HG03432 (cell line): ENCODE measurements around the gene AP3M1.
"Not testable (repeated sequence)": the region's sequence is repeated elsewhere in the genome, so short reads cannot be mapped to it uniquely, and the experiment has no call there.

Experiments used
- ATAC-seq: cut with Tn5 transposase; IDR thresholded peaks from one replicate; pipeline ENCODE4 v1.9.1; 2021; ENCODE audit warnings: mild to moderate bottlenecking, moderate library complexity; ENCODE audit not compliant: unreplicated experiment

Gene AP3M1, protein sequence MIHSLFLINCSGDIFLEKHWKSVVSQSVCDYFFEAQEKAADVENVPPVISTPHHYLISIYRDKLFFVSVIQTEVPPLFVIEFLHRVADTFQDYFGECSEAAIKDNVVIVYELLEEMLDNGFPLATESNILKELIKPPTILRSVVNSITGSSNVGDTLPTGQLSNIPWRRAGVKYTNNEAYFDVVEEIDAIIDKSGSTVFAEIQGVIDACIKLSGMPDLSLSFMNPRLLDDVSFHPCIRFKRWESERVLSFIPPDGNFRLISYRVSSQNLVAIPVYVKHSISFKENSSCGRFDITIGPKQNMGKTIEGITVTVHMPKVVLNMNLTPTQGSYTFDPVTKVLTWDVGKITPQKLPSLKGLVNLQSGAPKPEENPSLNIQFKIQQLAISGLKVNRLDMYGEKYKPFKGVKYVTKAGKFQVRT

DNA sequence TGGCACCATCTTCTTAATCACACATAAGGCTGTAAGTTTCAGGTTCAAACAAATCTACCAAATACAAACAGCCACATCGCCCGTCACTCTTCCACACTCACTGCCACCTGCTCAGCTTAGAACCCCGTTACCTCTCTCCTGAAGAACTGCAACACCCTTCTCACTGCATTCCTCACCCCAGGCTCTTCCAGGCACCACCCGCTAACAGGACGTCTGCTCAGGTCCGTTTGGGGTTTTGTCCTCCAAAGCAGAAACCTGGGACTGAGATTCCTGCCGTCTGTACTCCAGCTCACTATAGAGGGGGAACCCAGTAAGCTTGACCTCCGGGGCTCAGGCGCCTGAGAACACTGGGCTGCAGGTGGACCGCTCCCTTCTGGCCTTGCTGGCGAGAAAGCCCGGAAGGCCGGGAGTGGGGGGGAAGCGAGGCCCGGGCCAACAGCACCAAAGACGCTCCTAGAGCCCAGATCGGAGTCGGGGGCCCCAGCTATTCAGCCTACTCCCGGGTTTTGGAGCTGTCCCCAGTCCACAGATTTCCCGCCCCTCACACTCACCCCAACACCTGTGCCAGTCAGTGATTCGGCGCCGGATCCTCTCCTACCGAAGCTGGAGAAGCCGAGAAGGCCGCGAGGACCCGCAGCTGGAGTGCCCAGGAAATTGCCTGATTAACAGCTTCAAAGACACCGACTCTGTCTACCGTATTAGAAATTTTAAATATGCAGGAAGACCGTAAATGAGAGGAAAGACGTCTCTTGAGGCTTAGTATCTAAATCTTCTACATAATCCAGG is at the start of gene AP3M1:
AP3M1 (minus strand) TSS at position 625 of the 786 bp plus-strand sequence. CDS start 12,449 bp downstream, outside the sequence.
- peak; percentile 51 for ATAC-seq

DNA sequence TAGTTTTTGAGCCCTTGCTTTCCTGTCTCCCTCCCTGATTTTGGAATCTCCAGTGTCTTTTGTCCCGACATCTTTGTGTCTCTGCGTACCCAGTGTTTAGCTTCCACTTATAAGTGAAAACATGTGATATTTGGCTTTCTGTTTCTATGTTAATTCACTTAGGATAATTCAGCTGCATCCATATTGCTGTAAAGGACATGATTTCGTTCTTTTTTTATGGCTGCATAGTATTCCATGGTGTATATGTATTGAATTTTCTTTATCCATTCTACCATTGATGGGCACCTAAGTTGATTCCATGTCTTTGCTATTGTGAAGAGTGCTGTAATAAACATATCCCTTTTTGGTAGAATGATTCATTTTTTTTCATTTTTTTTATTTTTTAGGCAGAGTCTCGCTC is 48.7 kb upstream of the AP3M1 start:
- ATAC-seq: no peak

DNA sequence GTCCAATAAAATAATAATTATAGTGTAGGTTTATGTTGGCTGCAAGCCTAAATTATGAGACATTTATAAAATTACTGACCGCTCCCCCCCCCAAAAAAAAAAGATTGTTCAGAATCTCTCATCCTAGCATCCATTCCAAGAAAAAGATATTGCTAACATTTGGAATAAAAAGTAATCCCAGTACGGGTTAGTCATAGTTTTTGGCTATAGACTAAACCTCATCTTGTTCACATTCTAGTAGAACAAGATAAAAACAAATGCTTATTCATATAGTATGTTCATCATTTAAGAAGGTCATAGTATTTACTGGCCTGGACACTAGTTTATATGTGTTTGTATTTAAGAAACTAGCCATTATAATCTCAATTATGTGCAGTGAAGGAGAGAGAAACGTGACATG is 44.4 kb upstream of the AP3M1 start:
- ATAC-seq: no peak

DNA sequence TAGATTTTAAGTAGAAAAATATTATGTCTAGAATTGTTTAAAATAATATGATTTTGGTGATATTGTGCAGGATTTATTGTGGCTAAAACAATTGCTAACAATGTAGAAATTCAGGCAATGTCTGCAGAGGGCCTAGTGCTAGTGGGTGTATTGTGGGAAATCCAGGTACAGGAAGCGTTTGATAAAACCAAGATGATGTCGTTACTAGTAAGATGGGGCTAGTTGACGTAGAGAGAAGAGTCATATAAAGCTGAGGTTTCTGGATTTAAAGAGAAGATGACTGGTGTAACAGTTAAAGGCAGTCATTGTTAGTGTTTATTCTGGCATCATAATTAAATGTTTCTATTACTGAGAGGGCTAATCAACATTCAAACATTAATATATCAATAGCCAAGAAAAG is 43.9 kb upstream of the AP3M1 start:
- ATAC-seq: no peak

DNA sequence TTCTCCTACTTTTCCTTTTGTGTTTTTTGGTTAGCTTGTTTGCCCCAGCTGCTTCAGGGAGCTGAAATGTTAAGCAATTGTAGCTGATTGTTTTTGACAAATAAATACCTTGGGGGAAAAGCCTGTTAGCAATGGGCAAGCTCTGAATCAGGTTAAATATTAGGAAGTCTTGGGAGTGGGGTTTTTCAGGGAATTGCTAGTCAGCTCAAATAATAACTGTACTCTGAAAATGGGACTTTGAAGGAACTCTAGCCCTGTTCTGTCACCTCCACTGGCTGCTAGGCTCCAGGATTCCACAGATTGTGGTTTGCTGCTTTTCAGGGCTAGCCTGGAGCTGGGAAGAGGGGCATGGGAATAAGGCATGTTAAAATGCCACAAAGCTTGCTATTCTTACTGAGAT is 39.9 kb upstream of the AP3M1 start:
- ATAC-seq: no peak

DNA sequence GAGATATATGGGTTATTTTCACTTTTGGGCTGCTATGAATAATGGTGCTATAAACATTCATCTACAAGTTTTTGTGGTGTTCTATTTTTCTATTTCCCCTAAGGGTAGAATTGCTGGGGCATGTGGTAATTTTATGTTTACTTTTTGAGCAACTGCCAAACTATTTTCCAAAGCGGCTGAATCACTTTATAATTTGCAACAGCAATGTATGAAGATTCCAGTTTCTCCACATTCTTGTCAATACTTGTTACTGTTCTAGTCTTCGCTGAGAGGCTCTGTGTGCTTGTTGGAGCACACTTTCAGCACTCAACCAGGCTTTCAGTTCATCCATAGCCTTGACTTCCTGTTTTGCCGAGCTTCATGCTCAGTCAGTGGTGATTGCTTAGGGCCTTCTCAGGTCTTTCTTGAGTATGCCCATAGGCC is 39.4 kb upstream of the AP3M1 start:
- ATAC-seq: peak; percentile 84

DNA sequence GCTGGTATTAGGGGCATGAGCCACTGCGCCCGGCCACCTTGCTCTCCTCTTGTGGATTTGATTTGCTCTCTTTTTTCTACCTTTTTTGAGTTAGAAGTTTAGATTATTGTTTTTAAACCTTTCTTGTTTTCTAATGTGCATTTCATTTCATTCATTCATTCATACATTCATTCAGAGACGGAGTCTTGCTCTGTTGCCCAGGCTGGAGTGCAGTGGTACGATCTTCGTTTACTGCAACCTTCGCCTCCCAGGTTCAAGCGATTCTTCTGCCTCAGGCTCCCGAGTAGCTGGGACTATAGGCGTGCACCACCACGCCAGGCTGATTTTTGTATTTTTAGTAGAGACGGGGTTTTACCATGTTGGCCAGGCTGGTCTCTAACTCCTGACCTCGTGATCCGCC is 38.0 kb upstream of the AP3M1 start:
- not testable (repeated sequence) for ATAC-seq

DNA sequence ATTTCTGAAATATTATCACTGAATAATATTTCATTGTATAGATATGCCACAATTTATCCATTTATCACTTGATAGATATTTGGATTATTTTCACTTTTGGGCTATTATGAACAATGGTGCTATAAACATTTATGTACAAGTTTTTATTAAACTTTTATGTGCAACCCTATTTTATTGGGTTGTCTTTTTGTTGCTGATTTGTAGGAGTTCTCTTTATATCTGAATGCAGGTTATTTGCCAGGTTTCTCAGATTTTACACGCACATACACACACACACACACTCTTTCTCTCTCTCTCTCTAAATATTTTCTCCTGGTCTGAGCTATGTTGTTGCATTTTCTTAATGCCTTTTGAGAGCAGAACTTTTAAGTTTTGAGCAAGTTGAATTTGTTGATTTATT is 36.6 kb upstream of the AP3M1 start:
- ATAC-seq: no peak

DNA sequence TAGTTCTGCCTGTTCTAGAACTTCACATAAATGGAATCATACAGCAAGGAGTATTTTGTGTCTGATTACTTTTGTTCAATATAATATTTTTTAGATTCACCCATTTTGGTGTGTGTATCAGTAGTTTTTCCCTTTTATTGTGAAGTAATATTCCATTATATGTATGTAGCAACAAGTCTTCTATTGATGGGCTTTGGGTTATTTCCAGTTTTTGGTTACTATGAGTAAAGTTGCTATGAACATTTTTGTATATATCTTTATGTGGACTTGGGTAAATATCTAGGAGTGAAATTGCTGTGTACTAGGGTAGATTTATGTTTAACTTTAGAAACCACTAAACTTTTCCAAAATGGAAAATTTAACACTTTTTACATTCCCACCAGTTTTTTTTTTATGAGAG is 36.0 kb upstream of the AP3M1 start:
- ATAC-seq: no peak

DNA sequence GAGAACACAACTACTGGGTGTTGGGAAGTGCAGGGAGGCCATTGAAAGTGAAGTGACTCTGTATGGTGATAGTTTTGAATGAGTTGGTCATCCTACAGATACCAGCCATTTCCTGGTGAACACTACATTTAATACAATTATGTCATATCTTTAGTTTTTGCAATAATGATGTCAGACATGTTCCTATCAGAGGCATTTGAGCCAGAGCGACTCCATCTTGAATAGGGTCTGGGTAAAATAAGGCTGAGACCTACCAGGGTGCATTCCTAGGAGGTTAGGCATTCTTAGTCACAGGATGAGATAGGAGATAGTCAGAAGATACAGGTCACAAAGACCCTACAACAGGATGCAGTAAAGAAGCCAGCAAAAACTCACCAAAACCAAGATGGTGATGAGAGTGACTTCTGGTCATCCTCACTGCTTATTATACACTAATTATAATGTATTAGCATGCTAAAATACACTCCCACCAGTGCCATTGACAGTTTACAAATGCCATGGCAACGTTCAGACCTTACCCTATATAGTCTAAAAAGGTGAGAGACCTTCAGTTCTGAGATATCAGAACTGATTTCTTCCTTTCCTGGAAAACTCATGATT is 28.6 kb upstream of the AP3M1 start:
- ATAC-seq: no peak

DNA sequence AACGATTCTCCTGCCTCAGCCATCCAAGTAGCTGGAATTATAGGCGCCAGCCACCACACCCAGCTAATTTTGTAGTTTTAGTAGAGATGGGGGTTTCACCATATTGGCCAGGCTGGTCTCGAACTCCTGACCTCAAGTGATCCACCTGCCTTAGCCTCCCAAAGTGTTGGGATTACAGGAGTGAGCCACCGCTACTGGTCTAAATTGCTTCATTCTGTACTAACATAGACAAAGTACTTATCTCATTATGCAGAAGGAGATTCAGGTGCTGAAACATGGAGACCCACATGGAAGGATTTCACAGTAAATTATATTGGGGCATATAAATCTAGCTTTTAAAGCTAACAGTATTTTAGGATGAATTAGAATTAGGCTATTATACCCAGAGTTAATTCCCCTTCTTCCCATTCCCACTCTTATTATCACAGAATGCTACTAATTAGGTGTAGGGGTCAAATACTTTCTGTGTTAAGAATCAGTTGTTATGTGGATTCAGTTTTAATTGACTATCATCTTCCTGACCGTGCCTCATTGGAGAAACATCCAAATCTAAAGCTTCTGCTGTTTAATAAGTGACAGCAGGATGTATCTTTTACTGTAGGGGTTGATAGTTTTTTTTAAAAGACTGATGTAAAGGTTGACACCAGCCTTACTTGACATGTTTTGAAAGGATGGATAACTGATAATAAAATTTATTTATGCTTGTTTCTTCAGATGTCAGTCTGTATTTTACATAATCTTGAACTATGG is 27.6 kb upstream of the AP3M1 start:
- no peak for ATAC-seq

DNA sequence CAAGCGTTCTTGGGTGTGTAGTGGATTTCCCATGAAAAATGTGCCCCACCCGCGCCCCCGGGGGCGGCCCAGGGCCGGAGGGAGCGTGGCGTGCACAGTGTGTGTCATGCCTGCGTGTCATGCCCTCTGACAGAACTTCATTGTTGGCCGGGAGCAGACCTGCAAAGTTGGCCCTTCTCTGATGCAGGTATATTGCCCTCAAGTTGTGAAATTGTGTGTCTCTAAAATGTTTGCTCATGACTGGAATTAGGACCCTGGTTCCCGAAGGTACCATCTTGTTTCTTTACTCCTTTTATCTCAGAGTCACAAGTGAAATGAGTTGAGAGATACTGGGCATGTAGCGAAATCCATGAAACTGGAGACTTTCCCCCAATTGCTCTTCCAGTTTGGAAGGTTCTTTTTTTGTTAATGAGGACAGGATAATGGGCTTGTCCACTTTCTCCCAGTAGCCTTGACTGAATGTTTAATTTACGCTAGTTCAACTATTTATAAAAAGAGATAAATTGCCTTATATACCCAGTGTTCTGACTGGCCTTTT is 26.6 kb upstream of the AP3M1 start:
- peak; percentile 25 for ATAC-seq

DNA sequence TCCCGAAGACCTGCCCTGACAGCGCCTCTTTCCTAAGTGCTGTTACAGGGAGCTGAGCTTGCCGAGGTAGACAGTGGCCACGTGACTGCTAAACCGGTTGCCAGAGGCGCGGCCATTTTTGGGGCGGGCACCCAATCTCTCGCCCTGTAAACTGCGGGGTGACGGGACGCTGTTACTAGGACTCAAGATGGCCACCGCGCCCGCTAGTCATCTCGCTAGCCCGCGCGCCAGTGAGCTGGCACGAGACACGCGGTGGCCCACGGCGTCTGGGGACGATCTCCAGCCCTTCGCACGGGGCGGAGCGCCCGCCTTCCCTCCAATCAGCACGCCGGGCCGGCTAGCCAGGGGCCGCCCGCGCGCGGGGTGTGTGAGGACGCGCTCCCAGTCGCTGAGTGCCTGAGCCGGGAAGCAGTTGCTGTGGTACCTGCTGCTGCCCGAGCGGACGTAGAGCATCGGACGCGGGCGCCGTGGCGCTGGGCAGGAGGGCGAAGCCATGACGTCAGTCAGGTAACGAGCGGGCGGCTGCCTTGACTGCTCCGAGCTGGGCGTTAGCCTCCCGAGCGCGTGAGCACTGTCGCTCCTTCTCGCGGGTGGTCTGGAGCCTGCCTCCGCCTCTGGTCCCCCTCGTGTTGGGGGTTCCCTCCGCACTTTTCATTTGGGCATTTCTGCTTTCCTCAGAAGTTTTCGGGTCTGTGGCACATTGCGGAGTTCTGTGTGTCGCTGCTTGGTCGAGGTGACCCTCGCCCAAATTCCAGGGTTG is 25.9 kb upstream of the AP3M1 start:
- ATAC-seq: peak; percentile 95

DNA sequence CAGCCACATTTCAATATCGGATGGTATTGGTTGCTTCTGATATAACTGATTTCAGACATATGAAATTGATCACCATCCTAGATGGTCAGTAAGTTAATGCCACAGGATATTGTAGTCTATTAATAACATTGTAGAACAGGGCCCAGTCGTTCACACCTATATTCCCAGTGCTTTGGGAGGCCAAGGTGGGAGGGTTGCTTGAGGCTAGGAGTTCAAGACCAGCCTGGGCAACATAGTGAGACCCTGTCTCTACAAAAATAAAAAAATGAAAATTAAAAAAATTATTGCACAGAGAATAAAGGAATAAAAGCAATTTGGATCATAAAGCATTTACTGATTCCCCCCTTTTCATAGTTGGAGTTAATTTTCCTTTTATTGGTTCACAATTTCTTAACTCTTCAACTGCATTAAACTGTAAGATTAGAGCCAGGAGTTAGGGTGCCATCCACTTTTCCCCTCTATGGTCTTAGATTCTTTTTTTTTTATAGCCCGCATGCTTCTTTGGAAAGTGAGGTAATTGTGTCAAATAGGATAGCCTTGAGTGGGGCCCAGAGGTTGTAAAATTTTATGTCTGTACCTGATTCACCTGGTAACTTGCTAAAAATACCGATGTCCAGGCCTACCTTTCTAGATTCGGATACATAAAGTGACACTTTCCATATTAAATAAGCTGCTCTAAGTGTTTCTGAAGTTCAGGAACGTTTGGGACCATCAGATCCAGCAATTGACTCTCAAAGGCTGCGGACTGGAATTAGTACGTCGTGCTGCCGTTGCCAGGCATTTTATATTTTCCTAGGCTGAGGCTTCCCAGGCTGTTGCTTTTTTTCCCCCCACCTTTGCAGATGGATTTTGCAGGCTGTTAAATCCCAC is 25.1 kb upstream of the AP3M1 start:
- ATAC-seq: no peak

DNA sequence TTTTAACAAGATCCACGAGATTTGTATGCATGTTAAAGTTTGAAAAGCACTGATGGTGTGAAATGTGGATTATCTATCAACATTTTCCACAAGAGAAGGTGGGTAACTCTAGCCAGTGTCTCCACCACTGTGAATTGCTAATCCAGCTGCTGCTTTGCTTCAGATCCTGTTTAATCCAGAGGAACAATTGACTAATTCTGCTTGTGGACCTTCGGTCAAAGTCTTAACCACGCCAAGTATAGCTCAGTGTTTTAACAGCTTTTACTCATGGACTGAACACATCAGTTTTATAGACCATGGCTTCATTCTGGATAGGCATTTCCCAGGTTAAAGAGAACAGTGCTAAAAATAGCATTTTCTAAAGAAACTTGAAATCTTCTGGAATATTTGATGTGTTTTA is 23.9 kb upstream of the AP3M1 start:
- no peak for ATAC-seq

DNA sequence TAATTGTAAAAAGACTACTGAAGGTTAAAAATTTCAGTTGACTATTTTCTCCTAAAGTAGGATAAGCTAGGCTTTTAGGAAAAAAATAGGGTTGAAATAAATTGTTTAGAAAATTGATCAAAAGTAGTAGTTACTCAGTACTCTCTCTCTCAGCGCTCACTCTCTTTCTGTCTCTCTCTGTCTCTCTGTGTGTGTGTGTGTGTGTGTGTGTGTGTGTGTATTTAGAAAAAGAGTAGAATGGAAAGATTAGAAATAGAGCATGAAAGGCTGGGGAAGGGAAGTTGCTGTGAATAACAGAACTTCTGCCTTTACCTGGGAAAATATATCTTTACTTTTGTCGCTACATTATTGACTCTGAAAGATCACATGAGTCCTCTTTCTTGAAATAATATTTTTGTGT is 21.0 kb upstream of the AP3M1 start:
- ATAC-seq: no peak

DNA sequence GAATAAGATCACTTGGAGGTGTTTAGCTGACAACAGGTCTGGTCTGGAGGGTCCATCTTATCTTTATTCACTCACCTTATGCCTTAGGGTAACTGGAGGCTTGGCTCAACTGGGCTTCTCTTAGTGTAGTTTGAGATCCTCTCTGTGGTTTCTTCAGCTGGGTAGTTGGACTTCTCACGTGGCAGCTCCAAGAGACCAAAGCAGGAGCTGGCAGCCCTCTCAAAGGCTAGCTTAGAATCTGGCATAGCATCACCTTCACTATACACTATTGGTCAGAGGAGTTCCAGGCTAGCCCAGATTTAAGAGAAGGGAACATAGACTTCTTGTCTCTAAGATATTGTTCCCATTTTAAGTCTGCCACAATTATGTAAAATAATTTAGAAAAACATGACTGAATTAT is 16.8 kb upstream of the AP3M1 start:
- no peak for ATAC-seq

DNA sequence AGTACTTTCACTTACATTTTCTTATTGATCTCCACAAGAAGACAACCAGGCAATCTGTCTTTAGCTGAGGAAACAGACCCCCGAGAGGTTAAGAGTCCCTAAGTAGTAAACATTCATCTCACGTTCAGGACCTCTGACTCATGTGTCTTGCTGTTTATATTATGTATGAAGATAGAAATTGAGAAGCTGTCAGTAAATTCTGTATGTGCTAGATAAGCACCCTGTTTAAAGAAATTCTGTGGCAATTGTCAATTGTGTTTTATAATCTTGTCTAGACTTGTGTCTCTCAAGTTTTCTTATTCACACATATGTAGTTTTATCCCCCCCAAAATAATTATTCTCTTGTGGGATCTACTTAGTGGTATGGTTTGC is 14.9 kb upstream of the AP3M1 start:
- no peak for ATAC-seq
